ENCODE data around the gene ARHGAP25. TPM values are rescaled to one million over a fixed set of nuclear protein-coding genes. Genes with fewer than 3 reads are reported as not detected.

Gene ARHGAP25
- total RNA-seq, 2 experiments from 2014 or later, result 109 to 117 TPM

DNA sequence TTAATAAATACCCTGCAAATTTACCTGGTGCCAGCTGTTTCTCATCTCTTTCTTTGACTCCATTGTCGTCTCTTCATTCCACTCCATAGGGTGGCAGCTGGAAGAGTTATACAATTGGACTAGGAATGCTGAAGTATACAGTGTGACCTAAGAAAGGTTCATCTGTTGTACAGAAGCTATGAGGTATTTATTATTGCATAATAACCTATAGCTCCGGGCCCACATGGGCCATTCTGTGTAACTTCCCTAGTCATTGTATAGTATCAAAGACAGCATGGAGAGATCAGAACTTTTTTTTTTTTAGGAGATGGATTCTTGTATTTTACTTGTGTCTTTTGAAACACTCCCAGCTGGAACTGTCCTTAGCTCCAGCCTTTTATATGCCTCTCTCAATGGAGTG is 110.4 kb downstream of the ARHGAP25 start:
- Mint-ChIP-seq H3K4me3 (no peak overlapping the region), H3K27ac (no peak overlapping the region), H3K36me3 (no peaks in the 10 kb centered on the region), H3K4me1 (no peaks in the 10 kb centered on the region), H3K27me3 (peaks cover 25% of the 10 kb centered on the region), H3K9me3 (peaks cover 4% of the 10 kb centered on the region)
- ATAC-seq (ENCODE audit: low read depth) (no peak), DNase-seq (no peak)
- POLR2A ChIA-PET, result no interaction called here

DNA sequence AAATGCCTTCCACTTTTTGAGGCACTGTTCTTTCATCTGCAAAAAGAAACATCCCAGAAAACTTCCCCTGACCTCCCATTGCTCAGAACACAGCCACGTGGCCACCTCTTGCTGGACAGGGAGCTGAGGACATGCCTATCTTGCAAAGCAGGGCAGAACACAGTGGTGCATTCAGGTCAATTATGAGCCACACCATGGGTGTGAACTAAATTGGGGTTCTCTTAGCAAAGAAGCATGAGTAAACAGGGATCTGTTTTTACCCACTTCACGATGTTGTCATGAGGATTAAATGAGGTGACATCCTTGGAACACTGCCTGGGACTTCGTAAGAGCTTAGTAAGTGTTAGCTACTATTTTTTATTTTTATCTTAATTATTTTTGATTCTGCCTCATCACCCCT is 111.5 kb downstream of the ARHGAP25 start:
- POLR2A ChIA-PET, result no interaction called here
- DNase-seq (no peak), ATAC-seq (ENCODE audit: low read depth) (no peak)
- Mint-ChIP-seq H3K27ac (no peak overlapping the region), H3K27me3 (peaks cover 33% of the 10 kb centered on the region), H3K4me3 (no peak overlapping the region), H3K4me1 (no peaks in the 10 kb centered on the region), H3K36me3 (no peaks in the 10 kb centered on the region), H3K9me3 (no peaks in the 10 kb centered on the region)

DNA sequence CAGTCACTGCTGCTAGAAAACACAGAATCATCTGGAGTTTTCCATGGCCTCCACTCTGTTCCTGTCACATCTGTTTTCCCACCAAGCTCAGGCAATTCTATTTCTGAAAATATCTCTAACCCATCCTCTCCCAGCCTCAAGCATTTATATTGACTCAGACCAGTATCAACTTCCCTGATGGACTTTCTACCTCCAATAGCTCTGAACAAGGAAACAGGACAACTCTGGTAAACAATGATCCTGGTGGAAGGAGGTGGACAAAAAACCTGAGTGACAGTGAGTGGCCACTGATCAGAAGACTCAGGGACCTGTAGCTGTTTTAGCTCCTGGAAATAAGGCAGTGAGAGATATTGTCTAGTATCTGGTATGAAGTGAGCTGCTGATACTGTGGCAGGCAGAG is 113.1 kb downstream of the ARHGAP25 start:
- H3K4me3 Mint-ChIP-seq, result no peak overlapping the region
- H3K27ac Mint-ChIP-seq, result no peak overlapping the region
- POLR2A ChIA-PET, result no interaction called here
- peaks cover 35% of the 10 kb centered on the region for H3K27me3 Mint-ChIP-seq
- H3K9me3 Mint-ChIP-seq, result no peaks in the 10 kb centered on the region
- no peaks in the 10 kb centered on the region for H3K4me1 Mint-ChIP-seq
- DNase-seq (no peak), ATAC-seq (ENCODE audit: low read depth) (no peak)
- no peaks in the 10 kb centered on the region for H3K36me3 Mint-ChIP-seq

GRCh38 chr2:68849579-68850030 is 115.0 kb downstream of the ARHGAP25 start:
- Mint-ChIP-seq H3K27me3 (peaks cover 25% of the 10 kb centered on the region), H3K9me3 (no peaks in the 10 kb centered on the region), H3K36me3 (no peaks in the 10 kb centered on the region), H3K4me1 (no peaks in the 10 kb centered on the region), H3K27ac (no peak overlapping the region), H3K4me3 (no peak overlapping the region)
- DNase-seq, result no peak
- POLR2A ChIA-PET, result no interaction called here
- ATAC-seq (ENCODE audit: low read depth), result no peak

GRCh38 chr2:68850524-68850923 is 115.9 kb downstream of the ARHGAP25 start:
- Mint-ChIP-seq H3K4me1 (no peaks in the 10 kb centered on the region), H3K4me3 (no peak overlapping the region), H3K27ac (no peak overlapping the region), H3K9me3 (no peaks in the 10 kb centered on the region), H3K27me3 (peaks cover 25% of the 10 kb centered on the region), H3K36me3 (no peaks in the 10 kb centered on the region)
- ATAC-seq (ENCODE audit: low read depth), result no peak
- DNase-seq, result no peak
- POLR2A ChIA-PET, result no interaction called here

GRCh38 chr2:68853035-68853434 is 118.4 kb downstream of the ARHGAP25 start:
- ATAC-seq (ENCODE audit: low read depth) (no peak), DNase-seq (no peak)
- Mint-ChIP-seq H3K9me3 (no peaks in the 10 kb centered on the region), H3K27me3 (peaks cover 16% of the 10 kb centered on the region), H3K4me3 (no peak overlapping the region), H3K27ac (no peak overlapping the region), H3K4me1 (peaks cover 2% of the 10 kb centered on the region), H3K36me3 (no peaks in the 10 kb centered on the region)
- POLR2A ChIA-PET, result no interaction called here

GRCh38 chr2:68853915-68854314 is 119.3 kb downstream of the ARHGAP25 start:
- no peaks in the 10 kb centered on the region for H3K9me3 Mint-ChIP-seq
- no peak for DNase-seq
- no peaks in the 10 kb centered on the region for H3K36me3 Mint-ChIP-seq
- POLR2A ChIA-PET, result no interaction called here
- H3K27me3 Mint-ChIP-seq, result peaks cover 16% of the 10 kb centered on the region
- peaks cover 2% of the 10 kb centered on the region for H3K4me1 Mint-ChIP-seq
- H3K27ac Mint-ChIP-seq, result no peak overlapping the region
- no peak overlapping the region for H3K4me3 Mint-ChIP-seq
- ATAC-seq (ENCODE audit: low read depth), result no peak

- peaks cover 2% of the 10 kb centered on the region for H3K4me1 Mint-ChIP-seq
- H3K4me3 Mint-ChIP-seq, result no peak overlapping the region
- POLR2A ChIA-PET, result no interaction called here
- no peak for DNase-seq
- no peaks in the 10 kb centered on the region for H3K9me3 Mint-ChIP-seq
- H3K27me3 Mint-ChIP-seq, result peaks cover 15% of the 10 kb centered on the region
- H3K36me3 Mint-ChIP-seq, result no peaks in the 10 kb centered on the region
- ATAC-seq (ENCODE audit: low read depth), result no peak
- no peak overlapping the region for H3K27ac Mint-ChIP-seq
These were observed 119.9 kb downstream of the ARHGAP25 start for GRCh38 chr2:68854476-68854875.

DNA sequence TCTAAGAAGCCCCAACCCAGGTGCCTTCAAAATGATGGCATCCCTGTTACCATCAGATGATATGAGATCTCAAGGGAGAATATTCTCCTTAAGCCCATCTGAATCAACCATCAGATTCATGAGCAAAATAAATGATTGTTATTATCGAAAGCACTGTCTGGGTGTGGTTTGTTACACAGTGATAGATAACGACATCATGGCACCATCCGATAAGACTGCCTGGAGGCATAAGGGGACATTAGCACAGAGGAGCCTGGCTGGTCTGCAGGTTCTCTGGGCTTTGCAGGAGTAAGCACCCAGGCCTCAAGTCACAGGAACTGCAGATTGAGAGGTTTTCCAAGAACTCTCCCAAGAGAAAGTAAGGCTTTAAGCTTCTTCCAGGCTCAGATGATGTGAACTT is 120.9 kb downstream of the ARHGAP25 start:
- Mint-ChIP-seq H3K9me3 (no peaks in the 10 kb centered on the region), H3K27ac (no peak overlapping the region), H3K4me3 (no peak overlapping the region), H3K36me3 (no peaks in the 10 kb centered on the region), H3K27me3 (peaks cover 11% of the 10 kb centered on the region), H3K4me1 (peaks cover 2% of the 10 kb centered on the region)
- ATAC-seq (ENCODE audit: low read depth) (no peak), DNase-seq (no peak)
- POLR2A ChIA-PET, result no interaction called here

- Mint-ChIP-seq H3K9me3 (no peaks in the 10 kb centered on the region), H3K36me3 (no peaks in the 10 kb centered on the region), H3K27ac (no peak overlapping the region), H3K27me3 (peaks cover 6% of the 10 kb centered on the region), H3K4me1 (peaks cover 2% of the 10 kb centered on the region), H3K4me3 (no peak overlapping the region)
- POLR2A ChIA-PET, result no interaction called here
- DNase-seq (no peak), ATAC-seq (ENCODE audit: low read depth) (no peak)
These were observed 122.7 kb downstream of the ARHGAP25 start for GRCh38 chr2:68857202-68857845.

- ATAC-seq (ENCODE audit: low read depth) (no peak), DNase-seq (no peak)
- Mint-ChIP-seq H3K27ac (no peak overlapping the region), H3K36me3 (no peaks in the 10 kb centered on the region), H3K4me1 (peaks cover 2% of the 10 kb centered on the region), H3K9me3 (no peaks in the 10 kb centered on the region), H3K4me3 (no peak overlapping the region), H3K27me3 (peaks cover 6% of the 10 kb centered on the region)
- POLR2A ChIA-PET, result no interaction called here
These were observed 123.3 kb downstream of the ARHGAP25 start for GRCh38 chr2:68857855-68858456.

- POLR2A ChIA-PET, result no interaction called here
- H3K4me1 Mint-ChIP-seq, result peaks cover 2% of the 10 kb centered on the region
- DNase-seq, result no peak
- H3K9me3 Mint-ChIP-seq, result no peaks in the 10 kb centered on the region
- peaks cover 12% of the 10 kb centered on the region for H3K27me3 Mint-ChIP-seq
- no peaks in the 10 kb centered on the region for H3K36me3 Mint-ChIP-seq
- H3K4me3 Mint-ChIP-seq, result no peak overlapping the region
- ATAC-seq (ENCODE audit: low read depth), result no peak
- H3K27ac Mint-ChIP-seq, result no peak overlapping the region
These were observed 125.5 kb downstream of the ARHGAP25 start for GRCh38 chr2:68860111-68860510.

DNA sequence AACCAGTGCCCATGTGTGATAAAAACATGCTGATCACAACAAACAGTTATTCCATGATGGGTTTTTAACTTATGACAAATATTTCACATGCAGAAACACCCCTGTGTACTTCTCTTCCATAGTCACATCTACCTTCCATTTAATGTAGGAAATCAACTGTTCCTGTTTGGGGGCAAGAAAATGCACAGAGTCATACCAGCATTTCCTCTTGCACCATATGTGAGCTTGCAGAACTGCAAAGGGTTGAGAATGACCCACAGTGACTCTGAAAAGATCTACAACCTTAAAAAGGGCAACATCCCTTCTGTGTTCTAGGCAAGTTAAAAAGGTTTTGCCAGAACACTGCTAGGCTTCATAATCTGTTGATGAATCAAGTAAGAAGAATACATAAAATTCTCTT is 126.7 kb downstream of the ARHGAP25 start:
- POLR2A ChIA-PET, result no interaction called here
- no peaks in the 10 kb centered on the region for H3K36me3 Mint-ChIP-seq
- H3K9me3 Mint-ChIP-seq, result no peaks in the 10 kb centered on the region
- H3K4me1 Mint-ChIP-seq, result peaks cover 2% of the 10 kb centered on the region
- no peak overlapping the region for H3K4me3 Mint-ChIP-seq
- H3K27me3 Mint-ChIP-seq, result peaks cover 12% of the 10 kb centered on the region
- no peak for DNase-seq
- no peak overlapping the region for H3K27ac Mint-ChIP-seq
- no peak for ATAC-seq (ENCODE audit: low read depth)

DNA sequence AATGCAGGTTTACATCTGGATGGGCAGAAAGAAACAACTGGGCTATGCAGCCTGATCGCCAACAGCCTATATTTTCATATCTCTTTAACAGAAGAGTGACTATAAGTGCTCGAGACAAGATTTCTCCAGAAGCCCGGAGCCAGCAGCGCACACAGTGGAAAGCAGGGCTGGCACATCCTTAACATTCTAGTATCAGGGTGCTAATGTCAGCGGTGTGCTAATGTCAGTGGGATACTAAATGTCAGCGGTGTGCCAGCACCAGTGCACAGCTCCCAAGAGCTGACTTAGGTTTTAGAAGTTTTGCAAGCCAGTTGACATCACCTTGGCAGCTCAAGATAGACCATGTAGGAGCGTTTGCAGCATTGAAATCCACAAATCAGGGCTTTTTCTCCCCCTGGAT is 128.3 kb downstream of the ARHGAP25 start:
- H3K36me3 Mint-ChIP-seq, result no peaks in the 10 kb centered on the region
- no peak overlapping the region for H3K27ac Mint-ChIP-seq
- ATAC-seq (ENCODE audit: low read depth) (no peak), DNase-seq (no peak)
- POLR2A ChIA-PET, result no interaction called here
- H3K9me3 Mint-ChIP-seq, result no peaks in the 10 kb centered on the region
- no peaks in the 10 kb centered on the region for H3K4me1 Mint-ChIP-seq
- no peak overlapping the region for H3K4me3 Mint-ChIP-seq
- H3K27me3 Mint-ChIP-seq, result peaks cover 12% of the 10 kb centered on the region
